GM19328 (cell line): ENCODE measurements around the gene CAST.

Experiments used
- ATAC-seq: cut with Tn5 transposase; IDR thresholded peaks from one replicate; pipeline ENCODE4 v1.9.1; 2021; ENCODE audit warnings: mild to moderate bottlenecking, moderate library complexity; ENCODE audit not compliant: unreplicated experiment

CAST gene

DNA sequence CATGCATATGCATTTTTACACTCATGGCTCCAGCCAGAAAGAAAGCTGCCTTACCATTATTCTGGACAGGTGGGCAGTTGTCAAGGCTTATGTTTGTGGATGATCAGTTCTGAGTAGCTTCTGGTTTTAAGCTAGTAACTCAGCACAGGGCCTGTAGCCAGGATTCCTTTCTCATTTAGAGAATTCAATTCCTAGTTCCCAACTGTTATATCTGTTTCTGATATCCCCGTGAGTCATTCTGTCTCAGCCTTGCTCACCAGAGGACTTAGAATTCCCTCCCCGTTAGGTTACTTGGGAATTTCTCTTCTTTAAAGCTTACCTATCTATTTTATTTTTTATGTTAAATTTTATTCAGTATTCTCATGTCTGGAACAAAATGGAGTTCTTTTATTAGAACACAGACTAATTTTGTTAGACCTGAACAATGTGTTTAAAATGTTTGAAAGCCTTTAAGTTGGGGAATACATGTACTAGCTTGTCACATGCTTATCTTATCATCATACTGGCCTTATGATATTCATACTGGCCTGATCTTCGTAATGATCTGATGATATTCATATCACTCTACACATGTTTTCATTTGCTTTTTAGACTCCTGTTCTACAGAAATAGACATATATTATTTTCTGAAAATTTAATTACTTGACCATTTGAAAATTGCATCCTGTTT, 47.1 kb downstream of the CAST start:
- ATAC-seq = no peak

DNA sequence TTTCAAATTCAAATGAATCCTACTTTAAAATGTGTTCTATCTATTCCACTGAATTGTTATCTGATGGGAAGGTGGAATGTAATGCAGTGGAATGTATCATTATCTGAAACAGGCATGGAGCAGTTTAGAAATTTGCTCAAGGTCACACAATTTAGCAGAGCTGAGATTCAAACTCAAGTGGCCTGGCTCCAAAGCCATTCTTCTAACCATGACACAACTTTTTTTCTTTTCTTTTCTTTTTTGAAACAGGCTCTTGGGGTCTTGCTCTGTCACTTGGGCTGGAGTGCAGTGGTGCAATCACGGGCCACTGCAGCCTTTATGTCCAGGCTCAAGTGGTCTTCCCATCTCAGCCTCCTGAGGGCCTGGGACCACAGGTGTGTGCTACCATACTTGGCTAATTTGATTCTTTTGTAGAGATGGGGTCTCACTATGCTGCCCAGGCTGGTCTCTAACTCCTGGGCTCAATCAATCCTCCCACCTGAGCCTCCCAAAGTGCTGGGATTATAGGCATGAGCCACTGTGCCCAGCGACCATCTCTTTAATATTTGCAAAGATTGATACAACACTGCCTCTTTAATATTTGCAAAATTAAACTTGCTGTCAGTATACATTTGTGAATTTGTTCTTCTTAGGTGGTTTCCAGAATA, 50.0 kb downstream of the CAST start:
- no peak for ATAC-seq

DNA sequence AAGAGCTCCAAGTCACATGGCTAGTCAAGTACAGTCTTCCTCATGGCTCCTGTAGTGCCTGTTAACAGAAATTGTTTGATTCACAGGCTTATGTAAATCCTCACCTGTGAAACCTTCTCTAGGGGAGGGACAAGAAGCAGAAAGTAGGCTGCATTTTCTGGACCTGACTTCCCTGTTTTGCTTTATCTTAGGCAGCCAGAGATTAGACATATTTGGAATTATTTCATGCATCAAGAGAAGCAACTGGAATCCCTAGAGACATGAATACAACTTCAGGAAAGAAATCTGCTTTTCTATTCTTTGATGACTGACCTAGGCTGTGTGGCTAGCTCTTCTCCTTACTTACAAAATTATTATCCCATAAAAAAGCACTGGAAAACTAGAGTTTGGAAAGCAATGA, 52.3 kb downstream of the CAST start:
- ATAC-seq = no peak

DNA sequence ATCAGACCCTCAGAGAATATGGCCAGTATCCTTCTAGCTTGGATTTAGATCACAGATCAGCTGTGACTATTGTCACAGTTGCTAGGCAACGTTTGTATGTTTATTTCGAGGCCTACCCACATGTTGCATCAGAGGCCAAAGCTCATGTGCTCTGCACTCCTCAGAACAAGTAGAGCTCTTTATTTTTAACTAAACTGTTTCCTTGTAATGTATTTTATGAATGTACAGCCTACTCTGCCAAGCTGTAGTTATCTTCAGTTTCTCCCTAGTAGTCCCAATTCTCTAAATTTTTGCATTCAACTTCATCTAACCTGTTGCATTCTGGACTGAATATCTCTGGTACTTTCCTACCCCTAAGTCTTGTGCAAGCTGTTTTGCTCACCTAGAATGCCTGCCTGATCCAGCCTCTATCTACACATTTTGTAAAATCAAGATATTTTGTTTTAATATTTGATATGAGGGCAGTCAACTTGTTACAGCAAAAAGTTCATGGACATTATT, 52.8 kb downstream of the CAST start:
- no peak for ATAC-seq

DNA sequence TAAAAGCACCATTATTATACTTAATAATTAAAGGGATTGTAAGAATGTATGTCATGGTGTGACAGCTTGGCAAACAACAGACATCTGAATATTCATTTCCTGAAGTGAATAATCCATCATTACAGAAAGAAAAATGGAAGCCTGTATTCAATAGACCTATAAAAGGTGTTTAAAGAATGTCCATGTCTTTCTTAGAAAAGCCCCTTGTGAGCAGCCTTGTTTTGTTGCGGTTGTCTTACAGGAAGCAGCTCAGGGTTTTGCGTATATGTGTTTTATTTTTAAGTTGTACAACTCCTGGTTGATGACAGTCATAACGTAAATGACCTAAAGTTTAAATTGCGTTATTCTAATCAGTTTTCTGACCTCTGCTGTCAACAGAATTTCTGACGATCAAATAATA, 53.8 kb downstream of the CAST start:
- ATAC-seq = no peak

DNA sequence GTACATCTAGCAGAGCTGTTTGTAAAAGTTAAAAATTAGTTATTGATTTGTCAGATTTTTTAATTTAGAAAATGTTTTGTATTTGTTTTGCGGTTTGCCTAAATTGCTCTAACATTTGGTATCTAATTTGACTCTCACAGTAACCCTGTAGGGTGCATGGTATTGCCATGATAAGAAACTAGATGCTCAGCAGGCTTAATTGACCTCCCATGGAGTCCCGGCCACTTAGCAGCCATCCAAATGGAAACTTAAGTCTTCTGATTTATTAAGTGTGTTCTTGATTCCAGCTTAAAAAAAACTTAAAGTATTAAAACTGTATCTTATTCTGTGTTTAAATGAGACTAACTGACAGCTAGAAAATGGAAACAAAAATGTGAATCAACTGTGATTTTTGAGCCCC, 54.5 kb downstream of the CAST start:
- ATAC-seq = no peak

DNA sequence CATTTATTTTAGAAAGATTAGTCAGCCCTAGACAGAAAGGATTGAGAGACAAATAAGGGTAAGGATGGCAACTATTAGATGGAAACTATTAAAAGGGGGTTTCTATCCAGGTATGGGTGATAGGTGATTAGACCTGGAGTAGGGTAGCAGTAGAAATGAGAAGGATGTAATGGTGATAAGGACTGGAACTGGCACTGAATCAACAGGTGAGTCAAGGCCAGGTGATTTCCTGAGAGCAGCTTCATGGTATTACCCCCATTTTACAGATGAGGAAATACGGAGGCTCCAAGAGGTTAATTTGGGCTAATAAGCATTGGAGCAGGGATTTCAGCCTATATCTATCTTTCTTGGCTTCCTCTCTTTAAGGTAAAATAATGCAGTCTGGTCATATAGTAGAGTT, 55.7 kb downstream of the CAST start:
- ATAC-seq = no peak

DNA sequence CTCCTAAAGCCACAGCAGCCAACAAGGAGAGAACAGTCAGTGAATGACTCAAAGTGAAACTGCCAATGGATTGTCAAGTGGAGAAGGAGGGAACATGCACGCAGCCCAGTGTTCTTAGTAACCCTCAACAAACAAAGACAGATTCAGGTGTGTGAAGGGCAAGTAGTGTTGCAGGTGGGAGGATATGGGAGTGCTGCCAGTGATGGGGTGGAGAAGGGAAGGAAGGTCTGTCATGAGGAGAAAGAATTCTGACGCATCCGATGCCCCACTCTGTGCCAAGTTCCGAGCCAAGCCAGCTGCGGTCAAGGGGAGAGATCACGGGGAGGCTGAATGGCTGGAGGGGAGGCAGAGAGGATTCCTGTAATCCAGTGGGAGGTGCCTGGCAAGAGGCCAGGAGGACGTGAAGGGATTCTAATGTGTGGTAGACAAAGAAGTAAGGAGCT, 56.5 kb downstream of the CAST start:
- no peak for ATAC-seq

DNA sequence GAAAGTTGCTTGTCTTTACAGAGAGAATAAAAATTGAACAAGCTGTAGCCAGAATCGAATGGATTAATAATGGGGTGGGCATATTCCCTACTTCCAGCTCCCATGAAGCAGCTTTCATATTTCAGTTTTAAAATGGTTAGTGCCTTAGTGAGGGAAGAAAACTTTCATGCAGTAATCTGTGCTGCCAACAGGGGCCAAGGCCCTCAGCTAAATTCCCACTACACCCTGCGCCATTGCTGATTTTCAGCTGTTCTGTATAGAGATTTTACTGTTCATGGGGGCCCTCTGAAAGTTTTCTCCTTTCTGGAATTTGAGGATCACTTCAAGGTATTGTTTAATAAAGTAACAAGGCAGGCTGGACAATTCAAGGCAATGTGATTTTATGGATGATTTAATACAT, 58.2 kb downstream of the CAST start:
- no peak for ATAC-seq

DNA sequence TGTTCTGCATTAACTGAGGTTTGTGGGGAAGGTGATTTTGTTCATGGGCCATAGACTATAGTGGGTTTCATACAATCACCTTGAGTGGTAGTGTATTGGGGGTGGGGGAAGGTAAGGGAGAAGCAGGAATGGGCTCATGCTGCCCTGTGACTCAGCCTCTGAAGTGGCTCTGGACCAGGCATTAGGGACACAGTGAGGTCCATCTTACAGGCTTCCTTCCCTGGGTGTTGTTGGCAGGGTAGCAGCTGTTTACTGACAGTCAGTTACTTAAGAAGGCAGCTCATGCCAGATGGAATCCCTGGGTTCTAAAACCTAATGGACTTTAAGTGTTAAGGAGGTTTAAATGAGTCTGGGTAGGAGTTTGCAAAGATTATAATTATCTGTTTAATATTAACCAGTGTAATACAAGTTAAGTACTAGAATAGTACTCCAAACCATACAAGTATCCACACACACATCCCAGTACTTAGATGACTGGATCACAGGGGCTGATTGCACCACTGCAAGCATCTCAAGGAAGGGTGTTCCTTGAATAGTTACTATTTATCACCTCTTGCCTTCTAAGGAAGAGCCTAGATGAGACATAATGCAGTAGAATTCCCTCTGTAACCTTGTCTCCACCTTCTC, 59.3 kb downstream of the CAST start:
- ATAC-seq = no peak

DNA sequence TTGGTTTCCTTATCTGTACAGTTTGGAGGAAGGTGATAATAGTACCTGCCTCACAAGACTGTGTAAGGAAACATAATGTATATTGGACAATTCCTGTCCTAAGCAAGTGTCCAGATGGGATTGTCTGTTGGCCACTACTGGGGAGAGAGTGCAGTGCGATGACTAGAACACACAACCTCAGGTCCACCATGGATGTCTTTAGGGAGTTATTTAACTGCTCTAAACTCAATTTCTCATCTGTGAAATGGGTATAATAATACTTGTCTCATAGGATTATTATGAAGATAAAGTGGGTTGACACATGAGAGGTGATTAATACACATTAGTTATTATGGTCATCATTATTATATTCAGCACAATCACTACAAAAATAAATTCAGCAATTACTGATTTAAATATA, 63.1 kb downstream of the CAST start:
- no peak for ATAC-seq

DNA sequence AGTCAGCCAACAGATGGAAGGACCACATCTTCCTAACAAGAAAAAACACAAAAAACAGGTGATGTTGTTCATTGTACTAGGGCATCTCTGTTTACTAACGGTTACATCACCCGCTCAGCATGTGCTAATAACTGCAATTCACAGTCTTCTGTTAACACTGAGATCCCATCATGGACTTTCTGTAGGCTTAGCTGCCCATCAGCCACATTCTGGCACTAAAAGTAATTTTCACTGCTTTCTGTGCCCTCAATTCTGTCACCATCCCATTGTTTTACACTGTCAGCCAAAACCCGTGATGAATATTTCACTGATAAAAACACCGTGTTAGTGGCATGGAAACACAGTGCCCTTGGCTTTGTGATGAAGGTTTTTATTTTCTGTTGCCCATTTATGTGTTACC, 64.6 kb downstream of the CAST start:
- no peak for ATAC-seq

DNA sequence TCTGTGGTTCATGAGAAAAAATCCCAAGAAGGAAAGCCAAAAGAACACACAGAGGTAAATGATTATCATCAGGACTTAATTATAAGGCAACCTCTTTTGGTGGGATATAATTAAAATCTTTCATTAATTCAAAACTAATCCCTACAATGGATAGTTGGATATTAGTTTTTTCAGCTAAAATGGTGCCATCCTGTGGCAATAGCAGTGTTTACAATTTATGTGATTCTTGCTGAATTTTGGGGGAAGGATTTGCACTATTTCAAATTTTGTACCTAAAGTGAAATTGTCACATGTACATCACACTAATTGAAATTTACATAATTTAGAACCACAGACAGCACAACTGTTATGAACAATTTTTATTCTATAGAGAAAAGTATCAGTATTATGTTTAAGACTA, 67.0 kb downstream of the CAST start:
- no peak for ATAC-seq

DNA sequence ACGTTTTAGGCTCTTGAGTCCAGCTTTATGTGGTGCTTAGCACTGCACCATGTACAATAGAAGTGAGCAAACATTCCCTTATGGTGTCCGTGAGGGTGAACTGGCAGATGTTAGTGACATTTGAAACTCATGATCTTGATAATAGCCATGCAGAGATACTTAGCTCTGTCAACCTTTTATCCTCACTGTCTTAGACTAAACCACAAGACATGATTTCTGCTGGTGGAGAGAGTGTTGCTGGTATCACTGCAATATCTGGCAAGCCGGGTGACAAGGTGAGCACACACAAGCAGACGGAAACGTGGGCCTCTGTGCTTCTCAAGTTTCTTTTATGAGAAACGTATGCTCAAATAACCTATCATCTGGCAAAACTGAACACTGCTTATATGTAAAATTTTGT, 68.4 kb downstream of the CAST start:
- no peak for ATAC-seq

DNA sequence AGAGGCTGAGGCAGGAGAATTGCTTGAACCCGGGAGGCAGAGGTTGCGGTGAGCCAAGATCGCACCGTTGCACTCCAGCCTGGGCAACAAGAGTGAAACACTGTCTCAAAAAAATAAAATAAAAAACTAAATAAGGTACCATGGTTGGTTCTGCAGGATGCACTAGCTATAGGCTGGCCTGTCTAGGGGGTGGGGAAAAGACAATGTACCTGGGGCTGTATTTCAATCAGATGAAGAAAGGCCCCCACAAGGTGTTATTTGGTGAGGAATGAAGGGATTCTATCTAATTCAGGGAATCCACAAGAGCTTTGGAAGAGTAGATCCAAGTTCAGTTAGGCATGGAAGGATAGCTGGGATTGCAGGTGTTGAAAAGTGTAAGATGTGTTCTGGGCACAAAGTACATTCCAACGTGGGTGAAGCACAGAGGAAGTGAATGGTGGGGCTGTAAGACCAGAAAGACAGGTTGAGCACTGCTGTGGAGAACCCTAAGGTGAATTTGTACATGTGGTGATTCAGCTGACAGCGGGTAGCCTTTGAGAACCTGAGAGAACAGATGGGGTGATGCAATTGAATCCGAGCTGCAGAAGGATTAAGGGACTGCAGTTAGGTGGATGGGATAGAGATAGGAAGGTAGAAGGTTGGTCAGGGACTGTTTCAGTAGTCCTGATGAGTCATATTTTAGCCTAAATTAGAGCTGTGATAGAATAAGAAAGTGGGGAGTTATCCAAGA, 71.8 kb downstream of the CAST start:
- ATAC-seq = no peak

DNA sequence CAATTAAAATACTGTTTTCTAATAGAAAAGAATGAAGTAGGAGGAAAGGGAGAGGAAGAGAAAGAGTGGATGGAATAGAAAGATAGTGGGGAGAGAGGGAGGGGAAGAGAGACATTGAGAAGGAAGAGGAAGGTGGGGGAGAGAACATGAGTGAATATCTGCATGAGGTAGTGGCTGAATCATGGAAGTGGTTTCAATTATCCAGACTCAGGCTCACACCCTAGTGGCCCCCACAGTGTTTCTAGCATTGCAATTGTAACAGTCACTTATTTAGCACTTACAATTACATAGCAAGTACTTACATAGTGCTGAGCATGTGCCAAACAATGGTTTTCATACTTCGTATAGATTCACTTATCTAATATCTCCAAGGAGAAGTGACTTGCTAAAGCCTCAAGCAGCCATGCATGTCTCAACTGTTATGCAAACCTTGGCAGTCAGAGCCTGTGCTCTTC, 72.7 kb downstream of the CAST start:
- no peak for ATAC-seq

DNA sequence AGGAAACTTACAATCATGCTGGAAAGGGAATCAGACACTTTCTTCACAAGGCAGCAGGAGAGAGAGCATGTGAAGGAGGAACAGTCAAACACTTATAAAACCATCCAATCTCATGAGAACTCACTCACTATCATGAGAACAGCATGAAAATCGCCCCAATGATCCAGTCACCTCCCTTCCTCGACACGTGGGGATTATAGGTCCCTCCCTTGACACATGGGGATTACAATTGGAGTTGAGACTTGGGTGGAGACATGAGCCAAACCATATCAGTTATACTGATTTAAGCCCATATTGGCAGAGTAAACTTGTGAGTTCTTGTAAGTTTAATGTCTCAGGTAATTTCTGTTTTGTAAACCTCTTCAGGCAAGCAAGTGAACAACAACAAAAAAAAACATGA, 74.8 kb downstream of the CAST start:
- ATAC-seq = no peak

DNA sequence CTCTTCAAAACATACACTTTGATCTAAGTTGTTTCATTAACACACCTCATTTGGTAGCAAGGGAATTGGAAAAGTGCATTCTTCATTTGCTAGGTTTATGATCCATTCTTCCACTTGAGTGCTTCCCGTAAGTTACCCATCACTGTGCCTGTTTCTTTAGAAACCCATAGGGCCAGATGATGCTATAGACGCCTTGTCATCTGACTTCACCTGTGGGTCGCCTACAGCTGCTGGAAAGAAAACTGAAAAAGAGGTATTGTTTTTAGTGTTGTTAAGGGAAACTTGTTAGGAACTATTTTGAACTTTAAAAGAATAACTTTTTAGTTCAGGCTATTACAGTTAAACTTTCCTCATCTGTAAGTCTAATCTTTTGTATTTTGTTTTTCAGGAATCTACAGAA, 78.9 kb downstream of the CAST start:
- no peak for ATAC-seq

DNA sequence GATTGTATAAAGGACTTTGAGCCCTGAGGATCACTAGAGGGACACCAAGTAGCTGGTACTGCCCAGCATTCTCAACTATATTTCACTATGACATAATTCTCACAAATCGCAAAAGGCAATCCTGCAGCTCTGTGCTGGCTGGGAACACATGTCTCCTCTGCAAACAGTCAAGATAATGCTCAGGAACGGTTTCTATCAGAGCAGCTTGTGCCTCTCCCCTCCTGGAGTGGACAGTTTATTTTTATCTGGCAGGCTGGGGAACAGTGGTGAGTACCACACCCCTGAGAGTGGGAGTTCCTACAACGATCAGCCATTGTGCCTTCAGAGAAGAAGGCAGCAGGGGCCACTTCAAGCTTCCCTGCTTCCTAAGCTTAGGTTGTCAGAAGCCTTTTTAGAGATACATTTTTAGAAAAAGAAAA, 79.7 kb downstream of the CAST start:
- ATAC-seq = no peak

DNA sequence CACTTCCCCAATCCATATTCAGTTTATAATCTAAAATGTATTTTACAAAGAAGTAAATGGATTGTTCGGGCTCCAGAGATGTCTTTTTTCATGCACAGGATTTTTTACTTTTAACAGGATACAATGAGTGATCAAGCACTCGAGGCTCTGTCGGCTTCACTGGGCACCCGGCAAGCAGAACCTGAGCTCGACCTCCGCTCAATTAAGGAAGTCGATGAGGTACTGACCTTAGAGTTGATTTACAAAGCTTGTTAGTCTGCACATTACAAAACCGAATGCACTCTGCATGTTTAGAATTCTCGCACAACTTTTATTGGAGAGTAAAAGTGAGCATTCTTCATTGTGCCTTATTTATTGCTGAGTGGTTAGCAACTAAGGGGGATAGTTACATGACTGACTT, 80.4 kb downstream of the CAST start:
- ATAC-seq = no peak

DNA sequence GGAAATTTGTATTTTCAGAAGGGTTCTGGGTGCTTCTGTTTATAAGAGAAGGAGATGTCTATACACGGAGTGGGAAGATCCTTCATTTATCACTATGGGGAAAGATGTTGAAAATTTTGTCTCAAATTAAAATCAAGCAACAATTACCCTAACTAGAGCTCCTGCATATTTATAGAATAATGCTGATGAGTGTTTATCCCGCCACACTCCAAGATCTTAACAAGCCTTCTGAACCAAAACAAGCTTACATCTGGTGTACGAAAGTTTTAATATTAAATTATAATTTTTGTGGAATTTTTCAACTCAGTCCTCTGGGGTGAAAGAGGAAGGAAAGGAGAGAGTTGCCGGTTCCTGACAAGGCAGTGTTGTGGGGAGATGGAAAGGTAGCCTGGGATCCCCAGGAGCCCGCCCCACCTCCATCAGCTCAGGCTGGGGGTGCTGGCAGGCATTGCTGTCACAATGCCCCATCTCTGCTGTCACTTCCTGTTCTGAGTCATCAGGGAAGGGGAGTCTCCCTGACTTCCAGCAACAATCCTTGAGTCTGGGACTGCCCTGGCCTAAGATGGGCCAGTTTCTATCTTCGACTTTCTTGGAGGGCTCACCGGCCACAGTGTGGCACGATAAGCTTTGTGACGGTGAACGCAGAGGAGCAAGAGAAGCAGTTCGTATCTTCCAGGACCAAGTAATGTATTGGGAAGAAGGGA, 81.0 kb downstream of the CAST start:
- ATAC-seq = no peak
